K562 (cell line): ENCODE measurements around the gene RAB31. TPM values are rescaled to one million over a fixed set of nuclear protein-coding genes. Genes with fewer than 3 reads are reported as not detected.

ENCODE experiments used
- ATAC-seq: fragments of 200-7000 bp; cut with Tn5 transposase; 3 replicates; pipeline ENCODE4 v1.9.1; 2020; ENCODE audit warnings: moderate library complexity
- BruUV-seq: library from RNA; stranded (reverse); fragments of 400-500 nt; replicated peaks from 2 replicates; lab custom pipeline; 2021; lab: Mats Ljungman, UMichigan
- CTCF ChIA-PET: fragments of 300-600 bp; formaldehyde crosslinking; extraction: SDS; loops from one replicate; lab custom pipeline; 2021; ENCODE audit warnings: low intra/inter-chr PET ratio; lab: Yijun Ruan, JAX
- POLR2A ChIA-PET: fragments of 300-600, 350-650 bp; sonication (Branson Sonifier 250); formaldehyde crosslinking; extraction: SDS; loops from one replicate; lab custom pipeline; 2021; ENCODE audit warnings: antibody characterized with exemption, inconsistent platforms; lab: Yijun Ruan, JAX
- DNase-seq, 4 experiments: peaks; one replicate each; pipeline versions ENCODE4 v3.0.0 to v3.0.0-alpha.2; 2011 to 2018; ENCODE audit warnings: low spot score in 3 of 4, mixed read lengths in 3 of 4; ENCODE audit errors: extremely low read depth in 1 of 4
- FAIRE-seq: peaks from 2 replicates; lab custom pipeline; 2011; peaks lifted over from hg19 to GRCh38; lab: Jason Lieb, UNC
- H2AFZ ChIP-seq: 2 replicates; pipeline ENCODE4 v1.6.0; 2011; ENCODE audit warnings: low read depth, low read length, control low read depth, inconsistent platforms
- H3K27ac ChIP-seq: fragments of 200-600 bp; 3 replicates; pipeline ENCODE4 v1.8.0; 2011; ENCODE audit warnings: low read depth, mild to moderate bottlenecking, control low read depth, inconsistent platforms, low read length, moderate library complexity, mixed read lengths; ENCODE audit errors: extremely low read depth
- H3K27me3 ChIP-seq, 2 experiments: fragments of 300-600 bp in 1 of 2; 2 replicates in 1 of 2; 3 replicates in 1 of 2; pipeline versions ENCODE4 v1.6.0 to v1.8.0; 2011; ENCODE audit warnings: inconsistent platforms in 2 of 2, low read length in 2 of 2, mild to moderate bottlenecking in 1 of 2, mixed read lengths in 1 of 2, moderate library complexity in 1 of 2; ENCODE audit not compliant: control insufficient read depth in 2 of 2, insufficient read depth in 2 of 2
- H3K36me3 ChIP-seq: fragments of 300-600 bp; 3 replicates; pipeline ENCODE4 v1.8.0; 2011; ENCODE audit warnings: mild to moderate bottlenecking, low read length, inconsistent platforms; ENCODE audit not compliant: control insufficient read depth, insufficient read depth
- H3K4me1 ChIP-seq, 2 experiments: fragments of 200-600 bp in 1 of 2; replicated peaks in 1 of 2; 2 replicates in 1 of 2; 3 replicates in 1 of 2; pipeline versions ENCODE4 v1.5.1 to v1.8.0; 2011; ENCODE audit warnings: inconsistent platforms in 2 of 2, low read length in 2 of 2, mild to moderate bottlenecking in 1 of 2, mixed read lengths in 1 of 2, moderate library complexity in 1 of 2; ENCODE audit not compliant: control insufficient read depth in 2 of 2, insufficient read depth in 2 of 2
- H3K4me2 ChIP-seq: 2 replicates; pipeline ENCODE4 v1.6.1; 2011; ENCODE audit warnings: low read length, control low read depth, inconsistent platforms, mixed read lengths; ENCODE audit not compliant: insufficient read depth
- H3K4me3 ChIP-seq: fragments of 200-600 bp; sonication (generic), shearing (Covaris generic); 2 replicates; pipeline ENCODE4 v1.5.1; 2016; ENCODE audit warnings: control low read depth, inconsistent platforms
- H3K79me2 ChIP-seq: fragments of 200-600 bp; 3 replicates; pipeline ENCODE4 v1.8.0; 2011; ENCODE audit warnings: low read length, inconsistent platforms; ENCODE audit not compliant: control insufficient read depth, insufficient read depth
- H3K9ac ChIP-seq, 2 experiments: 2 replicates each; pipeline versions ENCODE4 v1.6.0 to v1.6.1; 2011; ENCODE audit warnings: low read depth in 2 of 2, low read length in 2 of 2, control low read depth in 1 of 2, inconsistent platforms in 1 of 2, mild to moderate bottlenecking in 1 of 2, mixed read lengths in 1 of 2; ENCODE audit not compliant: insufficient read depth in 1 of 2
- H3K9me1 ChIP-seq: one replicate; pipeline ENCODE4 v1.6.0; 2011; ENCODE audit warnings: inconsistent platforms, mild to moderate bottlenecking, low read length, moderate library complexity; ENCODE audit not compliant: control insufficient read depth, insufficient read depth
- H3K9me3 ChIP-seq: replicated peaks from 2 replicates; pipeline ENCODE4 v1.5.1; 2011; ENCODE audit warnings: low read depth, low read length, inconsistent platforms; ENCODE audit not compliant: control insufficient read depth, insufficient read depth
- H4K20me1 ChIP-seq: replicated peaks from 2 replicates; pipeline ENCODE4 v1.6.1; 2011; ENCODE audit warnings: low read length, inconsistent platforms, mixed read lengths; ENCODE audit not compliant: control insufficient read depth, insufficient read depth
- ARID3B ChIP-seq: fragments of 250-450 bp; sonication (Bioruptor Pico); IDR thresholded peaks from 2 replicates; pipeline ENCODE4 v1.4.0; 2020; ENCODE audit warnings: borderline replicate concordance
- CBX1 ChIP-seq: sonication (generic); IDR thresholded peaks from 2 replicates; pipeline ENCODE4 v1.6.1; 2016; ENCODE audit warnings: antibody characterized with exemption, low read depth, mild to moderate bottlenecking
- HNRNPH1 ChIP-seq: fragments of 200-400 bp; formaldehyde crosslinking; optimal IDR thresholded peaks from 2 replicates; pipeline ENCODE3; 2017; ENCODE audit warnings: low read depth, mild to moderate bottlenecking, low read length, moderate library complexity
- JUN ChIP-seq, 2 experiments: sonication (generic) in 1 of 2; formaldehyde crosslinking in 1 of 2; IDR thresholded peaks; 2 replicates each; pipeline versions ENCODE4 v1.6.1 to v1.8.0; 2012 to 2022; ENCODE audit warnings: borderline replicate concordance in 2 of 2, mild to moderate bottlenecking in 2 of 2, improper control_type of control experiment in 1 of 2, low read depth in 1 of 2, low read length in 1 of 2, missing genetic modification reagents in 1 of 2
- NR1H2 ChIP-seq: sonication (generic); formaldehyde crosslinking; IDR thresholded peaks from 2 replicates; pipeline ENCODE4 v1.4.0; 2020; ENCODE audit warnings: mild to moderate bottlenecking, missing genetic modification reagents
- NR4A1 ChIP-seq, 2 experiments: fragments of 250-450 bp in 1 of 2; fragments of 450-650 bp in 1 of 2; sonication (Bioruptor Pico) in 1 of 2; IDR thresholded peaks; 2 replicates each; pipeline versions ENCODE4 v1.4.0 to v1.6.1; 2016 to 2020; ENCODE audit warnings: mild to moderate bottlenecking in 2 of 2, missing compliant biosample characterization in 1 of 2, missing genetic modification characterization in 1 of 2, moderate library complexity in 1 of 2
- RBFOX2 ChIP-seq: fragments of 200-400 bp; formaldehyde crosslinking; IDR thresholded peaks from 2 replicates; pipeline ENCODE4 v1.6.1; 2017; ENCODE audit warnings: low read depth, mild to moderate bottlenecking, low read length, moderate library complexity
- RFX5 ChIP-seq: IDR thresholded peaks from 2 replicates; pipeline ENCODE4 v1.6.1; 2011; ENCODE audit warnings: low read depth, mild to moderate bottlenecking, improper control_type of control experiment, low read length
- ZNF253 ChIP-seq: fragments of 250-450 bp; sonication (Bioruptor Pico); conservative IDR thresholded peaks from 2 replicates; pipeline ENCODE4 v1.6.1; 2021; ENCODE audit warnings: mild to moderate bottlenecking
- ZNF696 ChIP-seq: fragments of 250-450 bp; sonication (Bioruptor Pico); conservative IDR thresholded peaks from 2 replicates; pipeline ENCODE4 v1.4.0; 2020; ENCODE audit warnings: mild to moderate bottlenecking, moderate library complexity
- ZNF766 ChIP-seq: fragments of 200-800 bp; sonication (Bioruptor generic); conservative IDR thresholded peaks from 2 replicates; pipeline ENCODE4 v1.6.1; 2016; ENCODE audit warnings: missing genetic modification characterization, missing compliant biosample characterization
- WGBS: fragments of 100-300 bp; shearing (Covaris generic); methylation state at CpG from one replicate; pipeline ENCODE4 v1.1.6; 2016; ENCODE audit warnings: low coverage, mixed read lengths; ENCODE audit not compliant: insufficient coverage; ENCODE audit errors: missing lambda C conversion rate; 5-methylcytosine and 5-hydroxymethylcytosine counted together
- in situ Hi-C: fragments of 300-500 bp; cut with MboI; formaldehyde crosslinking; loops from 4 replicates; pipeline ENCODE4 v1.15.0; 2018; ENCODE audit warnings: inconsistent platforms, mixed read lengths
- intact Hi-C: fragments of 100-400 bp; cut with micrococcal nuclease; formaldehyde crosslinking; loops from 2 replicates; pipeline ENCODE4 v1.14.2; 2022
- polyA plus RNA-seq, 8 experiments: library from polyadenylated mRNA; depleted of rRNA in 4 of 8; stranded (reverse) in 5 of 8; unstranded in 3 of 8; fragments of >200 nt; fragmentation: Nextera tagmentation in 2 of 8; fragmentation: Illumina TruSeq in 1 of 8; extraction: Ambion mirVana in 2 of 8; extraction: Trizol in 1 of 8; gene quantifications; 2 replicates each; pipeline versions ENCODE4 v1.2.1 to v1.2.3, GENCODE V29; 2011 to 2014; ENCODE audit warnings: inconsistent platforms in 1 of 8, missing spikeins in 1 of 8
- total RNA-seq, 7 experiments: library from RNA; depleted of rRNA in 6 of 7; stranded (reverse); fragments of >200 nt in 6 of 7; fragmentation: Illumina TruSeq in 2 of 7; extraction: Trizol in 2 of 7; gene quantifications; 2 replicates each; pipeline versions ENCODE4 v1.2.1 to v1.2.3, GENCODE V29; 2011 to 2021; ENCODE audit warnings: low replicate concordance in 1 of 7
- TF ChIP-seq, protein P1 (sequence below), 2 experiments: IDR thresholded peaks in 1 of 2; conservative IDR thresholded peaks in 1 of 2; 2 replicates each; pipeline ENCODE4 v1.6.1; 2016; ENCODE audit warnings: low read depth in 2 of 2, mild to moderate bottlenecking in 1 of 2, missing compliant biosample characterization in 1 of 2, missing genetic modification characterization in 1 of 2, moderate library complexity in 1 of 2
- TF ChIP-seq, protein P2 (sequence below): fragments of 250-450 bp; sonication (Bioruptor Pico); IDR thresholded peaks from 2 replicates; pipeline ENCODE4 v1.8.0; 2021; ENCODE audit warnings: moderate library complexity, mild to moderate bottlenecking, inconsistent platforms

The RAB31 gene
- total and polyA plus RNA-seq, 9 of the 15 experiments (the other 6 are each of a cell fraction or from before 2014, with no cell fraction given): 20.7 to 70.4 (median 41.3) TPM

DNA sequence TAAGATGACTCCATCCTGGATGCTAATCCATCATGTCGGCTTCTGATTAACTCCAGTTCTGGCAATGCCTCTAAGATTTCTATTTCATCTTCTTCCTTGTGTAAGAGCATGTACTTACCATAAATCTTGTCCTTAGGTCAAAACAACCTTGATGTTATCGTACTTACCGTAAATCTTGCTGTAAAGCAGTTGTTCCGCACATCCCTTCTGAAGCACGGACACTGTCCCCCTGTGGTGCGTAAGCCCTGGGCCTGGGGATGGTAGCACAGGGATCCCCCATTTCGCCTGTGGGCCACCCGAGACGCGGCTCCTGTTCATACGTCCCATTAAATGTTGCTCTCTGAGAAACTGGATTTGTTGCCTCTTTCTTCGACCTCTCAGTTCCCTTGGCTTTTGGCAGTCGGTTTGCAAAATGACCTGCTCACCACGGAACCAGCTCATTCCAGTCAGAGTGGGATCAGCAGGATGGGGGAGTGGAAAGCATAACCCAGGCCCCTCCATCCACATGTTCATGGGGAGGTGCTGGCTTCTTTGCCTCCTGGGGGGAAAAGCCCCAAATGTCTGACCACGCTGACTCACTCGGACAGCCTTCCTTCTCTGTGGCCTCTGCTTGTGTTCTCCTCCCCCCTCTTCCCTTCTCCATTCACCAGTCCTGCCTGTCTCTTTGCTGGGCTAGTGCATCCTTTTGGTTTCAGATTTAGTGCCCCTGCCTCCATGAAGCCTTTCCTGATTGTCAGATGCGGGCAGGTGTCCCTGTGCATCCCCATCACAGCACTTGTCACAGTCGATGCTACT, 49.9 kb downstream of the RAB31 start:
- BruUV-seq: no TSS peak
- Histone ChIP-seq H3K4me1 (peaks cover 25 to 38% of the 10 kb centered on the region in 2 experiments), H3K27me3 (no peaks in the 10 kb centered on the region), H3K9ac (peak overlapping the region; percentile 24 to 72; a peak in 2 of 4 replicates), H3K9me1 (no peaks in the 10 kb centered on the region), H3K79me2 (peaks cover 42% of the 10 kb centered on the region), H3K27ac (peak overlapping the region; percentile 60; the same call in 2 of the 3 replicates), H2AFZ (peak overlapping the region; percentile 83), H3K4me2 (peak overlapping the region; percentile 71), H3K4me3 (no peak overlapping the region), H3K36me3 (no peaks in the 10 kb centered on the region; the same call in 2 of the 3 replicates), H4K20me1 (no peaks in the 10 kb centered on the region), H3K9me3 (0 out of 2 replicates have a peak, but pooled peaks cover under 1% of the 10 kb centered on the region)
- WGBS: 36% methylated on average over 18 of the region's 18 CpGs
- intact Hi-C loops: no loop called here
- no peak for FAIRE-seq
- CTCF ChIA-PET: no interaction called here
- POLR2A ChIA-PET: no interaction called here
- peak; percentile 29 to 55 (median 36) for DNase-seq
- in situ Hi-C loops: no loop called here
- peak; percentile 54 for ATAC-seq
- TF ChIP-seq RFX5 (no peak), NR4A1 (CRISPR knock-in tag; IDR thresholded peaks at IDR 0.05) (no peak), NR4A1 (tag; IDR thresholded peaks at IDR 0.05) (no peak; the same call in 1 of the 2 replicates), JUN (IDR thresholded peaks at IDR 0.05; ENCODE audit: borderline replicate concordance, low read depth, low read length) (0 out of 2 replicates have a peak, but pooled peaks have one; percentile 28), JUN (CRISPR knock-in tag; IDR thresholded peaks at IDR 0.05; ENCODE audit: borderline replicate concordance) (no peak), NR1H2 (CRISPR knock-in tag) (no peak), ZNF253 (no peak), ZNF766 (no peak), ZNF696 (CRISPR knock-in tag) (no peak), RBFOX2 (no peak), CBX1 (peak; percentile 32; the same call in 1 of the 2 replicates), HNRNPH1 (no peak), ARID3B (CRISPR knock-in tag) (no peak)
- TF ChIP-seq, protein P1, sequence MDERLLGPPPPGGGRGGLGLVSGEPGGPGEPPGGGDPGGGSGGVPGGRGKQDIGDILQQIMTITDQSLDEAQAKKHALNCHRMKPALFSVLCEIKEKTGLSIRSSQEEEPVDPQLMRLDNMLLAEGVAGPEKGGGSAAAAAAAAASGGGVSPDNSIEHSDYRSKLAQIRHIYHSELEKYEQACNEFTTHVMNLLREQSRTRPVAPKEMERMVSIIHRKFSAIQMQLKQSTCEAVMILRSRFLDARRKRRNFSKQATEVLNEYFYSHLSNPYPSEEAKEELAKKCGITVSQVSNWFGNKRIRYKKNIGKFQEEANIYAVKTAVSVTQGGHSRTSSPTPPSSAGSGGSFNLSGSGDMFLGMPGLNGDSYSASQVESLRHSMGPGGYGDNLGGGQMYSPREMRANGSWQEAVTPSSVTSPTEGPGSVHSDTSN (CRISPR knock-in tag; IDR thresholded peaks at IDR 0.05; ENCODE audit: low read depth): peak; percentile 63
- TF ChIP-seq, protein P1 (tag; conservative IDR thresholded peaks at IDR 0.05; ENCODE audit: low read depth): peak; percentile 99
- TF ChIP-seq, protein P2, sequence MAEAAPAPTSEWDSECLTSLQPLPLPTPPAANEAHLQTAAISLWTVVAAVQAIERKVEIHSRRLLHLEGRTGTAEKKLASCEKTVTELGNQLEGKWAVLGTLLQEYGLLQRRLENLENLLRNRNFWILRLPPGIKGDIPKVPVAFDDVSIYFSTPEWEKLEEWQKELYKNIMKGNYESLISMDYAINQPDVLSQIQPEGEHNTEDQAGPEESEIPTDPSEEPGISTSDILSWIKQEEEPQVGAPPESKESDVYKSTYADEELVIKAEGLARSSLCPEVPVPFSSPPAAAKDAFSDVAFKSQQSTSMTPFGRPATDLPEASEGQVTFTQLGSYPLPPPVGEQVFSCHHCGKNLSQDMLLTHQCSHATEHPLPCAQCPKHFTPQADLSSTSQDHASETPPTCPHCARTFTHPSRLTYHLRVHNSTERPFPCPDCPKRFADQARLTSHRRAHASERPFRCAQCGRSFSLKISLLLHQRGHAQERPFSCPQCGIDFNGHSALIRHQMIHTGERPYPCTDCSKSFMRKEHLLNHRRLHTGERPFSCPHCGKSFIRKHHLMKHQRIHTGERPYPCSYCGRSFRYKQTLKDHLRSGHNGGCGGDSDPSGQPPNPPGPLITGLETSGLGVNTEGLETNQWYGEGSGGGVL (CRISPR knock-in tag): no peak
